Ishikawa (cell line): ENCODE results near the gene RGMA.

Experiments used
- TF ChIP-seq, protein P1 (sequence below): IDR thresholded peaks from 2 replicates; pipeline ENCODE4 v1.6.1; 2012
- TF ChIP-seq, protein P2 (sequence below): IDR thresholded peaks from 2 replicates; pipeline ENCODE4 v1.6.1; 2012; ENCODE audit warnings: low read depth, mild to moderate bottlenecking

DNA sequence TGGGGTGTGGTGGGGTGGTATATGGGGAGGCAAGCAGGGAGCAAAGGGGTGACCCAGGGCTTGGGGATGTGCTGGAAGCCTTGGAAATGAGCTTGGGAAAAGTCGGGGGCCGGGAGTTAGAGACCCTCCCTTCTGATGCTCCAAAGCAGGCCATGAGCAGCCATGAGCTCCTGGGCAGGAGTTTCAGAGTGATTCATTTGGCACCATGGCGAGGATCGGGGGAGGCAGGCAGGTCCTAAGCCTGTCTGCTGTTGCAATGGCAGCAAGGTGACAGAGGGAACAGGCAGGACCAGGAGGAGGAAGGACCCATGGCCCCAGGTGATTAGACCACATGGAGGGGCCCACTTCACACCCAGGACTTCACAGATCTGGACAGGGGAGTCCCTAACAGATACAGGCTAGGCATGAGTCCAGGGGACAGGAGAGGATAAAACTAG lies 21.3 kb downstream of the RGMA start:
- TF ChIP-seq, protein P1, sequence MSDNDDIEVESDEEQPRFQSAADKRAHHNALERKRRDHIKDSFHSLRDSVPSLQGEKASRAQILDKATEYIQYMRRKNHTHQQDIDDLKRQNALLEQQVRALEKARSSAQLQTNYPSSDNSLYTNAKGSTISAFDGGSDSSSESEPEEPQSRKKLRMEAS: no peak
- TF ChIP-seq, protein P2, sequence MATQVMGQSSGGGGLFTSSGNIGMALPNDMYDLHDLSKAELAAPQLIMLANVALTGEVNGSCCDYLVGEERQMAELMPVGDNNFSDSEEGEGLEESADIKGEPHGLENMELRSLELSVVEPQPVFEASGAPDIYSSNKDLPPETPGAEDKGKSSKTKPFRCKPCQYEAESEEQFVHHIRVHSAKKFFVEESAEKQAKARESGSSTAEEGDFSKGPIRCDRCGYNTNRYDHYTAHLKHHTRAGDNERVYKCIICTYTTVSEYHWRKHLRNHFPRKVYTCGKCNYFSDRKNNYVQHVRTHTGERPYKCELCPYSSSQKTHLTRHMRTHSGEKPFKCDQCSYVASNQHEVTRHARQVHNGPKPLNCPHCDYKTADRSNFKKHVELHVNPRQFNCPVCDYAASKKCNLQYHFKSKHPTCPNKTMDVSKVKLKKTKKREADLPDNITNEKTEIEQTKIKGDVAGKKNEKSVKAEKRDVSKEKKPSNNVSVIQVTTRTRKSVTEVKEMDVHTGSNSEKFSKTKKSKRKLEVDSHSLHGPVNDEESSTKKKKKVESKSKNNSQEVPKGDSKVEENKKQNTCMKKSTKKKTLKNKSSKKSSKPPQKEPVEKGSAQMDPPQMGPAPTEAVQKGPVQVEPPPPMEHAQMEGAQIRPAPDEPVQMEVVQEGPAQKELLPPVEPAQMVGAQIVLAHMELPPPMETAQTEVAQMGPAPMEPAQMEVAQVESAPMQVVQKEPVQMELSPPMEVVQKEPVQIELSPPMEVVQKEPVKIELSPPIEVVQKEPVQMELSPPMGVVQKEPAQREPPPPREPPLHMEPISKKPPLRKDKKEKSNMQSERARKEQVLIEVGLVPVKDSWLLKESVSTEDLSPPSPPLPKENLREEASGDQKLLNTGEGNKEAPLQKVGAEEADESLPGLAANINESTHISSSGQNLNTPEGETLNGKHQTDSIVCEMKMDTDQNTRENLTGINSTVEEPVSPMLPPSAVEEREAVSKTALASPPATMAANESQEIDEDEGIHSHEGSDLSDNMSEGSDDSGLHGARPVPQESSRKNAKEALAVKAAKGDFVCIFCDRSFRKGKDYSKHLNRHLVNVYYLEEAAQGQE: no peak
